T1000 (cell line): Measurements from ENCODE around the gene RBFOX1.

Source experiments
- DNase-seq: peaks from one replicate; lab custom pipeline; 2025; ENCODE audit warnings: mixed read lengths; lab: John Stamatoyannopoulos, UW

RBFOX1 gene

DNA sequence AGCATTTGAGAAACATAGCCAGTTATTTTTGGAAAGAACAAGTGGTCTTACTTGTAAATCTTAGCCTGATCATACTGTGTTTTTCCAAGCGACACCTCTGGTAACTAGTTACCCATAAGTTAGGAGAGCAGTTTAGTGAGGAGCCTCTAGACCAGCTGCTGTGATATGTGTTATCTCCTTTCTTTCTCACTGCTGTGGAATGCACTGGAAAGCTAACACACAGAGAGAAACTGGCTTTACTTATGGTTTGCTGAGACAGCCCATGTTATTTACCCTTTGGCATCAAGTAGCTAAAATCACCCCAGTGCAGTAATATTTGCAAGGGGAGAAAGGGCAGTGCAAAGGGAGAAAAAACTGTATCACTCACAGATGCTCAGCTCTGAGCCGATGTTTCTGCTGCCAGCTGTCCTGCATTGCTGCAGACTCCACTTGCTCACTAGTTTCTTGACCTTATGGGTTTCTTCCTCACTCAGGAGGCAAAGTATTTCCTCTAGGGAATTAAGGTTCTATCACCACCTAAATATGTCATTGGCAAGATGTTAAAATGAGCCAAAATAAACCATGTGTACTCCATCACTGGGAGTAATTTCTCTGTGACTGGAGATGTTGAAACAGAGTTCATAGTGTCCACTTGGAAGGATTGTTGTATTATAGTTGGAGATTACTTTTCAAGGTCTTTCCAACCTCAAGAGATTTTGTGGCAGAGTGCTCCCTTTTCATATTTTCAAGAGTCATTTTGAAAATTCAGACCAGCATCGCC, 2.3 kb downstream of the RBFOX1 start:
- no peak for DNase-seq

- no peak for DNase-seq
Measured at GRCh38 chr16:7335991-7336634, 3.5 kb downstream of the RBFOX1 start.

- DNase-seq, result no peak
Measured at GRCh38 chr16:7336742-7337141, 4.1 kb downstream of the RBFOX1 start.

GRCh38 chr16:7338826-7339225, 6.2 kb downstream of the RBFOX1 start:
- no peak for DNase-seq

- no peak for DNase-seq
Measured at GRCh38 chr16:7339700-7340099, 7.1 kb downstream of the RBFOX1 start.

DNA sequence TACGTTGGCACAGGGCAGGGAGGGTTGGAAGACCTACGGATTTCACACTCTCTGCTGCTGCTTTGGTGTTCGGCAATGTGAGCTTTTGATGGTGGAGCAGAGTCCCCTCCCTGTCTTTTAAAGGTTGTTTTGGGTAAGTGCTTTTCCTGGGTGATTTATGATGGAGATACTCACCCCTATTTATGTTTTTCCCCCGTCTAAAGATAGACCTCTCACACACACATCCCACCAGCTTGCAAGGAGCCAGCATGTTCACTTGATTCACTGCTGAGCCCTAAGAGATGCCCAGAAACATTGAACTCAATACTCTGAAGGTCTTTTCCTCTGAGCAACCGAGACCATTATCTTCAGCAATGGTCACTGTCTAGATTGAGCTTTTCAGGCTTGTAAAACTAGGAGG, 8.3 kb downstream of the RBFOX1 start:
- DNase-seq, result no peak

GRCh38 chr16:7342598-7342997, 10.0 kb downstream of the RBFOX1 start:
- DNase-seq, result no peak

GRCh38 chr16:7343243-7343642, 10.6 kb downstream of the RBFOX1 start:
- DNase-seq, result no peak

DNA sequence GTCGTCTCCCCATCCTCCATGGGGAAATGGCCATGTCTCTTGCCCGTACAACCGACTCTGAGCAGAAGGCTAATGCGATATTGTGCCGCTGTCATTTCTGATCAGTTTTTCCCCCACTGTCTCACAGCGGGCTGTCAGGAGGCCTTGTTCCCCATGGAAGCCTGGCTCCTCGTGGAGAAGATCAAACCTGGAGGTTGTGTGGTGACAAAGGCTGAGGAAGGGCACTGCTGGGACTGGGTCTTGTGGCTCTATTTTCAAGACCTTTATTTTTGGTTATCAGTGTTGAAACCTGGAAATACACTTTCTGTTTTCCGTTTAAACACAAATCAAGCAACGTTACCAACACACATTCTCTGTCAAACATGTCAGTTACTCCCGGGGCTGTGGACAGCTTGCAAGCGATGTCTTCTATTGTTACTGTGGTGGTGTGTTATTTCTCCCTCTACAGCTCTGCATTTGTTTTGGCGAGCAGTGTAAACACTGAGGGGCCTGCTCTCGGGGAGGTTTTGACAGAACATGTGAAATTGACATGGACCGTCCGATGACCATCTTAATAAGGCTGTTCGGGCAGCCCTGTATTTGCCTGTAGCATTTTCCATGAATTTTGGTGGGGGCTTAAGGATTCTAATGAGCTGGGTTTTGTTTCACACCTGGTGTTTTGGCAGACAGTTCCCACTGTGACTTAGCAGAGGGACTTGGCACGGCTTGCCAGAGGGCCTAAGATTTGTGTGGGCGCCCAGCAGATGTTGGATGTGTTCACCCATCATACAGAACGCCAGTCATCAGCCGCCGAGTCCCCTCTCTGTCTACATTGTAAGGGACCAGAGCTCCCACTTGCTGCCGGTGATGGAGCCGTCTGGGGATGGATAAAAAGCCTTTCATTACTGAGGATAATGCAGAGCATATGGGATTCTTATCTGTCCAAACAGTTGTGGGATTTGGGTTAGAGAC, 12.5 kb downstream of the RBFOX1 start:
- DNase-seq, result no peak

- no peak for DNase-seq
Measured at GRCh38 chr16:7350806-7351205, 18.2 kb downstream of the RBFOX1 start.

GRCh38 chr16:7351610-7352510, 19.2 kb downstream of the RBFOX1 start:
- DNase-seq, result no peak

GRCh38 chr16:7355758-7356157, 23.1 kb downstream of the RBFOX1 start:
- DNase-seq, result no peak

DNA sequence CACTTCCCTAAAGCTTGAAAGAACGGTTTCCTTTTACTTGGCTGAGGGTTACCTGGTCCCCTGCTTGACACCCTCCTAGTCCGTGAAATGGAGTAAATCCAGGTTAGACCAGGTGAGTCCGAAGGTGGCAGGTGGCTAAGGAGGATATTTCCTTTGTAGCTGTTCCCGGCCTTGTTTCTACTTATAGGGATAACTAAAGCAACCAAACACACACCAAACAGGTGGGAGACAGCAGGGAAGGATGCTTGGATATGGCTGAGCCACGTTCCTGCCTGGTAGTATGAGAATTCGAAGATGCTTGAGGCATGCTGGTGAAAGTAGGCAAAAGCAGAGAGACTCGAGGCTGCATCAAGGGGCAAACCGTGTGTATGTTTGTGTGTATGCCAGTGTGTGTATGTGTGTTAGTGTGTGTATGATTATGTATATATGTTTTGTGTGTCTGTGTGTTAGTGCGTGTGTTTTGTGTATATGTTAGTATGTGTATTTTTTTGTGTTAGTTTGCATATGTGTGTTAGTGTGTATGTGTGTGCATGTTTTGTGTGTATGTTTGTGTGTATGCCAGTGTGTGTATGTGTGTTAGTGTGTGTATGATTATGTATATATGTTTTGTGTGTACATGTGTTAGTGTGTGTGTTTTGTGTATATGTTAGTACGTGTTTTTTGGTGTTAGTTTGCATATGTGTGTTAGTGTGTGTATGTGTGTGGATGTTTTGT, 28.9 kb downstream of the RBFOX1 start:
- no peak for DNase-seq

DNA sequence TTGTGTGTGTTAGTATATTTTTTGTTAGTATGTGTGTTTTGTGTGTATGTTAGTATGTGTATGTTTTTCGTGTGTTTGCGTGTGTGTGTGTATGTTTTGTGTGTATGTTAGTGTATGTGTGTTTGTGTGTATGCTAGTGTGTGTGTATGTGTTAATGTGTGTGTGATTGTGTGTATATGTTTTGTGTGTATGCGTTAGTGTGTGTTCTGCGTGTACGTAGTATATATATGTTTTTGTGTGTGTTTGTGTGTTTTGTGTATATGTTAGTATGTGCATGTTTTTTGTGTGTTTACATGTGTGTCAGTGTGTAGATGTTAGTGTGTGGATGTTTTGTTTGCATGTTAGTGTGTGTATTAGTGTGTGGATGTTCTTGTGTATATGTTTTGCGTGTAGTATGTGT, 29.6 kb downstream of the RBFOX1 start:
- no peak for DNase-seq

DNA sequence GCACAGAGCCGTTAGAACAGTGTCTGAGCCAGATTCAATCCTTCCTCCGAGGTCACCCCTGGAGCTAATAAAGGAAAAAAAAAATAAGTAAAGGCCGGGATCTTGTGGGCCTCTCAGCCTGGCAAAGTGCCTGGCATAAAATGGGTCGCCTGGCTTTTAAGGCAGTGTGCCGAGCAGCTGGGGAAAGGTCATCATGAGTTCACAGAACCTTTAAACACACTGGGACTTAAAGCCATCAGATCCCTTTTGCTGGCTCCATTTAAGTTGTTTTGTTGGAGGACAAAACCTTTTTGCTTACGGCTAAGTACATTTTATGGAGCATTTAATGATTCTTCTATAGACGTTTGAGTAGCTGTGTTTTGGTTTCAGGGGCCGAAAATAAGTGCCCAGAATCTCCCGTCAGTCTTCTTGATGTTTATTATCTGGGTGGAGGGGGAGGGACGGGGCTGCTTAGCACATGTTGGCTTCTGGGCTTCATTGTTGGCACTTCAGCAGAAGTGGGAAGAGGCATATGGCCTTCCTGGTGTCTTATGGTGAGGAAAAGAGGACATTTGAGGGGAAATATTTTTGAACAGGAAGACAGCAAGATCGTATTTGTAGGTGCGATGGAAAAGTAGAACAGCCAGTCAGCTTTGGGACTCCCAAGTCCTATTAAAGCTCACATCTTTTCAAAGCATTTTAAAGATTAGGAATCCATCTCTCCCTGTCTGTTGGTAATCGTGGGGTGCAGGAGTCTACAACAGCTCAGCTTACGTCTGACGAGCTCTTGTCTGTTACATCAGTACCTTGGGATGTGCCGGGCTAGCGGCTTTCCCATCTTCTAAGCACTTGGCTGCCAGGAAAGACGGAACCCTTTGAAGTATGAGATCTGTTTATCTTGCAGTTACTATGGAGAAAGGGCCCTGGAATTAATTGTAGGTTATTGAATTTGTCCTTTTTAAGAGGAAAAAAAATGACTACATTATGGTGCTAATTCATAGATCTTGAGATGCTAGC, 31.1 kb downstream of the RBFOX1 start:
- no peak for DNase-seq

- DNase-seq, result no peak
Measured at GRCh38 chr16:7366041-7366440, 33.4 kb downstream of the RBFOX1 start.

GRCh38 chr16:7366993-7367880, 34.6 kb downstream of the RBFOX1 start:
- DNase-seq, result no peak

DNA sequence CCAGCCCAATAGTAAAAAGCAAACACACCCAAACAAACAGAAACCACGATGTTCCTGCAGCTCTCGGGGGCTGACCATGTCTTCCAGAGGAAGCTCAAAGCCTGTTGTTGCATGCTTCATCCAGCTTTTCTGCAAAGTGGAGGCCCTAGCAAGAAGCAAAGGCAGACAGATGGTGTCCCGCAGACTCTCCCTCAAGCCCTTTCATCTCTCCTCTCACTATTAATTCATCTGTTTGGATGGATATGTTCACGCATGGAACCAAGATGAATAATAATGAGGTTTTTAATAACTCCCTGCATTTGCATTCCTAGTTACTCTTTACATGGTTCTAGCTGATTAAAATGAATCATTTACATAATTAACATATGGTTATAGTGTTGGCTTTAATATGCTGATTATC, 36.6 kb downstream of the RBFOX1 start:
- DNase-seq, result no peak

GRCh38 chr16:7372095-7372494, 39.5 kb downstream of the RBFOX1 start:
- DNase-seq, result no peak
